Tibial artery (tissue), 4 donors: ENCODE data around the gene MYOCD.

Experiments
- DNase-seq, 2 donors: peaks; one replicate each; pipeline ENCODE4 v3.0.0-alpha.2; 2019
- H3K27ac ChIP-seq, 2 donors: fragments of 200-600 bp; sonication (generic) in 1 of 2; 1 replicate in 1 of 2; 2 replicates in 1 of 2; pipeline ENCODE4 v1.5.1; 2018 to 2019; ENCODE audit warnings: mild to moderate bottlenecking in 1 of 2
- H3K27me3 ChIP-seq, 2 donors: fragments of 200-600 bp; sonication (generic) in 1 of 2; one replicate each; pipeline versions ENCODE4 v1.5.1 to v1.6.0; 2016 to 2019
- H3K36me3 ChIP-seq, 3 donors: fragments of 200-600 bp; sonication (generic) in 2 of 3; one replicate each; pipeline ENCODE4 v1.5.1; 2016 to 2019; ENCODE audit warnings: mild to moderate bottlenecking in 2 of 3
- H3K4me1 ChIP-seq, 4 donors: fragments of 200-600 bp; sonication (generic) in 2 of 4; 1 replicate in 3 of 4; 2 replicates in 1 of 4; pipeline ENCODE4 v1.5.1; 2016 to 2019
- H3K4me3 ChIP-seq, 2 donors: fragments of 200-600 bp; sonication (generic) in 1 of 2; 1 replicate in 1 of 2; 2 replicates in 1 of 2; pipeline ENCODE4 v1.5.1; 2018 to 2019; ENCODE audit warnings: mild to moderate bottlenecking in 2 of 2
- H3K9me3 ChIP-seq, 3 donors: fragments of 200-600 bp; sonication (generic) in 1 of 3; one replicate each; pipeline ENCODE4 v1.5.1; 2016 to 2019
- CTCF ChIP-seq, 2 experiments: fragments of 200-600 bp in 1 of 2; fragments of 450-650 bp in 1 of 2; IDR thresholded peaks; one replicate each; pipeline ENCODE4 v1.5.1; 2017 to 2019; ENCODE audit warnings: antibody characterized with exemption in 2 of 2, mild to moderate bottlenecking in 1 of 2, moderate library complexity in 1 of 2
- intact Hi-C: fragments of 100-400 bp; cut with DNase I; formaldehyde crosslinking; loops from one replicate; pipeline ENCODE4 v1.15.0; 2023; ENCODE audit warnings: low total_unique reads

The MYOCD gene

DNA sequence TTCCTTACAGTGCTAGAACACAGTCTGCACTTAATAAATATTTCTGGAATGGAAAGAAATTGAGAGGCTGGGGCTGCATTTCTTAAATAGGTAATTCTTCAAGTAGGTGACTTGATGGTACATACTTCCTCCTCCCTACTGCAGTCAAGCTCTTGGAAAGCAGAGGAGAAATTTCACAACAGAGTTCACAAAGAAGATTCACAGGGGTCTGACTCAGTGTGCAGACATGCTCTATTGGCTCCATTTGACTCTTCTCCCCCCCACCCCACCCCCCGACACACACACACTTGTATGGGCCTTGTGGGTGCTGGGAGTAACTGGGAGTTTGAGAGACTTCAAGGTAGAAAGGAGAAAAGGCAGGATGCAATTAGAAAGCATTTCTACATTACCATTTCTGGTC lies 6.2 kb upstream of the MYOCD start:
- TF ChIP-seq CTCF (IDR thresholded peaks at IDR 0.05), result no peak
- DNase-seq, result no peak
- Histone ChIP-seq H3K4me3 (no peak overlapping the region), H3K9me3 (no peaks in the 10 kb centered on the region), H3K36me3 (no peaks in the 10 kb centered on the region), H3K4me1 (peaks cover 0 to 14% (median 4%) of the 10 kb centered on the region in 4 donors), H3K27me3 (no peaks in the 10 kb centered on the region), H3K27ac (no peak overlapping the region)
- intact Hi-C loops, result no loop called here

GRCh38 chr17:12664252-12664651 lies 1.4 kb upstream of the MYOCD start:
- H3K9me3 ChIP-seq, result no peaks in the 10 kb centered on the region
- H3K36me3 ChIP-seq, result no peaks in the 10 kb centered on the region
- intact Hi-C loops, result no loop called here
- DNase-seq, result no peak
- H3K4me3 ChIP-seq, result peak overlapping the region; percentile 74 to 85
- H3K4me1 ChIP-seq, result peaks cover 0 to 32% (median 12%) of the 10 kb centered on the region in 4 donors
- H3K27me3 ChIP-seq, result no peaks in the 10 kb centered on the region
- TF ChIP-seq CTCF (IDR thresholded peaks at IDR 0.05), result no peak
- peak overlapping the region; percentile 91 to 97 for H3K27ac ChIP-seq

GRCh38 chr17:12664894-12665262 lies 812 bp upstream of the MYOCD start:
- H3K27me3 ChIP-seq, result no peaks in the 10 kb centered on the region
- peaks cover 0 to 38% (median 12%) of the 10 kb centered on the region in 4 donors for H3K4me1 ChIP-seq
- H3K9me3 ChIP-seq, result no peaks in the 10 kb centered on the region
- H3K27ac ChIP-seq, result peak overlapping the region; percentile 91 to 97
- DNase-seq, result no peak
- no peak for TF ChIP-seq CTCF (IDR thresholded peaks at IDR 0.05)
- intact Hi-C loops, result loop anchor here (5.0 kb wide), 4 partner anchors 118 to 668 kb away; partner anchors contain the start of gene ZNF18
- peak overlapping the region; percentile 74 to 85 for H3K4me3 ChIP-seq
- no peaks in the 10 kb centered on the region for H3K36me3 ChIP-seq

GRCh38 chr17:12666718-12667117 lies 1.0 kb downstream of the MYOCD start:
- Histone ChIP-seq H3K4me1 (peaks cover 0 to 56% (median 12%) of the 10 kb centered on the region in 4 donors), H3K36me3 (no peaks in the 10 kb centered on the region), H3K27ac (peak overlapping the region; percentile 91 to 97), H3K4me3 (peak overlapping the region; percentile 74 to 85), H3K27me3 (no peaks in the 10 kb centered on the region), H3K9me3 (no peaks in the 10 kb centered on the region)
- no peak for TF ChIP-seq CTCF (IDR thresholded peaks at IDR 0.05)
- DNase-seq, result no peak
- intact Hi-C loops, result loop anchor here (5.0 kb wide), 4 partner anchors 119 to 669 kb away; partner anchors contain the start of gene ZNF18

- H3K27me3 ChIP-seq, result no peaks in the 10 kb centered on the region
- peaks cover 0 to 63% (median 16%) of the 10 kb centered on the region in 4 donors for H3K4me1 ChIP-seq
- H3K27ac ChIP-seq, result peak overlapping the region; percentile 91 to 97
- peak; percentile 55 to 61 for TF ChIP-seq CTCF (IDR thresholded peaks at IDR 0.05)
- H3K36me3 ChIP-seq, result no peaks in the 10 kb centered on the region
- intact Hi-C loops, result loop anchor here (5.0 kb wide), 4 partner anchors 120 to 670 kb away; partner anchors contain the start of gene ZNF18
- no peak for DNase-seq
- no peaks in the 10 kb centered on the region for H3K9me3 ChIP-seq
- peak overlapping the region; percentile 74 to 85 for H3K4me3 ChIP-seq
These were observed 1.7 kb downstream of the MYOCD start for GRCh38 chr17:12667299-12667958.
